ENCODE measurements around the gene RAD51D. TPM values are rescaled to one million over a fixed set of nuclear protein-coding genes. Genes with fewer than 3 reads are reported as not detected.

The RAD51D gene
- total RNA-seq, 3 donors from 2014 or later, result 9.1 to 14.4 (median 11.6) TPM

DNA sequence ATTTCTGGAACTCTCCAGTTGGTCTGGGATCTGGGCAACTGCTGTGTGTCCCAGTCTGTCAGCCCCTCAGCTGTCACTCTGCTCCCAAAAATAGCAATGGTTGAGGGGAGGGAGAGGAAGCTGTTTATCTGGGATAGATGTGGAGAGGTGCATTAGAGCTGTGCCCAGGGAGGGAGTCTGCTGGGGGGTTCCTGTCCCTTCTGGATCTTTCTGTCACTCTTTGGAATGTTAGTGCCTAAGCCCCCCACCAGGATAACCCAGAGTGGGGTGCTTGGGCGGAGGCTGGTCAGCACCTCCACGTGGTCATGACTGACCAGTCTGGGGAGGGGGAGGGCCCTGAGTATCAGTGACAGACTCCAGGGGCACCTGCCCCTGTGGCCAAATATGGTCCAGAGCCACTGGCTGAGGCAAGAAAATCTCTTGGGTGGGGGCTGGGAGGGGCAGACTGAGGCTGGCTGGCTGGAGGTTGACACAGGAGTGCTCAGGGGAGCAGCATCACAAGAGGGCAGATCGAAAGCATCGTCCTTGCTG, 27.8 kb upstream of the RAD51D start, which contains the start of gene UNC45B:
Gene UNC45B, plus strand, starts transcription at position 443 of the 531 bp plus-strand sequence. CDS start 447 bp downstream, outside the sequence.
- Histone ChIP-seq H3K4me3 (no peak within 1 kb of the TSS), H3K4me1 (ENCODE audit: low read depth) (no peaks in the 10 kb centered on the region), H3K36me3 (ENCODE audit: low read depth) (no peaks in the 10 kb centered on the region), H3K9me3 (no peaks in the 10 kb centered on the region)
- no peak for DNase-seq
- no peak for ATAC-seq
- TF ChIP-seq, protein P1, sequence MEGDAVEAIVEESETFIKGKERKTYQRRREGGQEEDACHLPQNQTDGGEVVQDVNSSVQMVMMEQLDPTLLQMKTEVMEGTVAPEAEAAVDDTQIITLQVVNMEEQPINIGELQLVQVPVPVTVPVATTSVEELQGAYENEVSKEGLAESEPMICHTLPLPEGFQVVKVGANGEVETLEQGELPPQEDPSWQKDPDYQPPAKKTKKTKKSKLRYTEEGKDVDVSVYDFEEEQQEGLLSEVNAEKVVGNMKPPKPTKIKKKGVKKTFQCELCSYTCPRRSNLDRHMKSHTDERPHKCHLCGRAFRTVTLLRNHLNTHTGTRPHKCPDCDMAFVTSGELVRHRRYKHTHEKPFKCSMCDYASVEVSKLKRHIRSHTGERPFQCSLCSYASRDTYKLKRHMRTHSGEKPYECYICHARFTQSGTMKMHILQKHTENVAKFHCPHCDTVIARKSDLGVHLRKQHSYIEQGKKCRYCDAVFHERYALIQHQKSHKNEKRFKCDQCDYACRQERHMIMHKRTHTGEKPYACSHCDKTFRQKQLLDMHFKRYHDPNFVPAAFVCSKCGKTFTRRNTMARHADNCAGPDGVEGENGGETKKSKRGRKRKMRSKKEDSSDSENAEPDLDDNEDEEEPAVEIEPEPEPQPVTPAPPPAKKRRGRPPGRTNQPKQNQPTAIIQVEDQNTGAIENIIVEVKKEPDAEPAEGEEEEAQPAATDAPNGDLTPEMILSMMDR (IDR thresholded peaks at IDR 0.05), result no peak
- intact Hi-C loops (cut with DNase I, micrococcal nuclease), result no loop called here

DNA sequence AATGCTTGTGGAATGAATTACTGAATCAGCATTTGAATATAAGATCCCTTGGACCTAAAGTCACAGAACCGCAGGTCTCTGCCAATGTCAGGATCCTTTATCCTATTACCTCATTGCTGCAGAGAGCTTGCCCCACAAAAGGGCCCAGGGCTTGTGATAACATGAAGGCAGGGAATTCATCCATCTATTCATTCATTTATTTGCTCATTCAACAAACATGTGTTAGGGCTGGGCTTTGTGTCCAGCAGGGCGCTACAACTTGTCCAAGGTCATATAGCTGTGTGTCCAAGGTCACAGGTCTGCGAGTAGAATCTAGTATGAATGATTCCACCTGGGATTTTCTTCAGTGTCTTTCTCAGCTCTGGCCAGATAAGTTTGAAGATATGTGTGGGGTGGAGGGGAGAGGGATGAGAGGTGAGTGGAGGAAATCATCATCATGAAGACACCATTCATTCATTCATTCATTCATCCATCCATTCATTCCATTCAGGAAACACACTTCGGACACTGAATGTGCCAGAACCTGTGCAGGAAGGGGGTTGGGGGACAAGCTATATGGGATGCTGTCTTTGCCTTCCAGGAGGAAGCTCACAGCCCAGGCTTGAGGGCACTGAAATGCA, 26.7 kb upstream of the RAD51D start:
- Histone ChIP-seq H3K9me3 (no peaks in the 10 kb centered on the region), H3K36me3 (ENCODE audit: low read depth) (no peaks in the 10 kb centered on the region), H3K4me1 (ENCODE audit: low read depth) (no peaks in the 10 kb centered on the region), H3K4me3 (no peak overlapping the region)
- DNase-seq (no peak), ATAC-seq (no peak)
- TF ChIP-seq, protein P1 (IDR thresholded peaks at IDR 0.05), result no peak
- intact Hi-C loops (cut with DNase I, micrococcal nuclease), result no loop called here

DNA sequence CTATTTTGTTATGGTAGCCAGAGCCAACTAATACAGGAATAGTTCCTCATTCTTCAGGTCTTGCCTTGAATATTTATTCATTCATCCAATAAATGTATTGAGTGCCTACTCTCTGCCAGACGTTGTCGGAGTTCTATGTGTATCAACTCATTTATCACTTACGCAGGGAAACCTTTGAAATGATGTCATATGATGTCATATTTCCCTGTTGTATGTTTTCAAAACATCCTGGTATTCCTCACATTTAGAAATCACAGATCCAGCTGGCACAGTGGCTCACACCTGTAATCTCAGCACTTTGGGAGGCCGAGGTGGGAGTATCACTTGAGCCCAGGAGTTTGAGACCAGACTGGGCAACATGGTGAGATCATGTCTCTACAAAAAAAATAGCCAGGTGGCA, 25.2 kb upstream of the RAD51D start:
- H3K4me3 ChIP-seq, result no peak overlapping the region
- intact Hi-C loops (cut with DNase I, micrococcal nuclease), result no loop called here
- no peak for DNase-seq
- H3K36me3 ChIP-seq (ENCODE audit: low read depth), result no peaks in the 10 kb centered on the region
- no peak for ATAC-seq
- H3K9me3 ChIP-seq, result no peaks in the 10 kb centered on the region
- H3K4me1 ChIP-seq (ENCODE audit: low read depth), result no peaks in the 10 kb centered on the region
- TF ChIP-seq, protein P1 (IDR thresholded peaks at IDR 0.05), result no peak

DNA sequence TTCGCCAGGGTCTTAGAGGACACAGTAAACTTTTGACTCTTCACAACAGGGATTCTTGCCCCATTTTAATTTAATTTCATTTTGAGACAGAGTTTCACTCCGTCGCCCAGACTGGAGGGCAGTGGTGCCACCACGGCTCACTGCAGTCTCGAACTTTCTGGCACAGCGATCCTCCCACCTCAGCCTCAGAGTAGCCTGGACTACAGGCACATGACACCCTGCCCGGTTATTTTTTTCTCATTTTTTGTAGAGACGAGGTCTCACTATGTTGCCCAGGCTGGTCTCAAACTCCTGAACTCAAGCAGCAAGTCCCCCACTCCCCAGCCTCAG, 22.8 kb upstream of the RAD51D start:
- peak overlapping the region; percentile 54 for H3K4me3 ChIP-seq
- H3K9me3 ChIP-seq, result no peaks in the 10 kb centered on the region
- TF ChIP-seq, protein P1 (IDR thresholded peaks at IDR 0.05), result no peak
- no peak for DNase-seq
- intact Hi-C loops (cut with DNase I, micrococcal nuclease), result no loop called here
- H3K36me3 ChIP-seq (ENCODE audit: low read depth), result no peaks in the 10 kb centered on the region
- no peak for ATAC-seq
- no peaks in the 10 kb centered on the region for H3K4me1 ChIP-seq (ENCODE audit: low read depth)

DNA sequence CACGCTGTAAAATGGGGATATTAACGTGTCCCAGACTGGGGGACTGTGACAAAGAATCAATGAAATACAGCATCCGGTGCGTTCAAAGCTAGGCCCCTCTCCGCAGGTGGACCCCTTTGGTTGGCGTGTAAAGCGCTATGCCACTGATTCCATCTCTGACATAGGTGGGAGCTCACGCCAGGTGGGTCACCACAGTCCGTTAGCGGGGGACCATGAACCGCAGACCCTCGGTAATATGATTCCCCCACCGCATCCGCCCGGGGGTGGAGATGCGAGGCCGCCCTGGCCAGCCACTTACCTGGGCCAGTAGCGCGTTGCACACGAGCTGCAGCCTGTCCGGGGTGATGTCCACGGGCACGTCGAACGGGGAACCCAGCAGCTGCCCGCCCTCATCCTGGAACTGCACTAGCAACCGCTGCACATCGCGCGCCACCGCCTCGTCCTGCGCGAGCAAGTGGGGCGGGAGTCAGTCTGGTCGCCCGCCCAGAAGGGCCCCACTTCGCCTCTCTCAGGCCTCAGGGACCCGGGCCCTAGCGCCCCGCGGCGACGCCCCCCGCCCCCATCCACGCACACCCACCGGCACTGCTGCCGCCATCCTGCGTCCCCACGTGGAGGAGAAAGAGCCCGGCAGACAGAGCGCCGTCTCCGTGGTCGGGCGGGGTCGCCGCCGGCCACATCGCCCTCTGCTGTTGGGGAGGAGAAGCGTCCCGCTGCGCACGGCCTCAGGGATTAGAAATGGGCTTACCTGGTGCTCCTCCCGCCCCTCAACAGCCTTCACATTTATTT, 22.2 kb upstream of the RAD51D start, which contains the start of gene NLE1:
Gene NLE1, minus strand, starts transcription at position 623 of the 786 bp plus-strand sequence. Its CDS starts 28 bp downstream, at position 595.
- intact Hi-C loops (cut with DNase I, micrococcal nuclease), result no loop called here
- TF ChIP-seq, protein P1 (IDR thresholded peaks at IDR 0.05), result peak; percentile 97
- no peaks in the 10 kb centered on the region for H3K4me1 ChIP-seq (ENCODE audit: low read depth)

More for the DNA sequence above, 22.2 kb upstream of the RAD51D start, which contains the start of gene NLE1:
- Histone ChIP-seq H3K4me3 (peak within 1 kb of the TSS; percentile 54), H3K36me3 (ENCODE audit: low read depth) (no peaks in the 10 kb centered on the region), H3K9me3 (no peaks in the 10 kb centered on the region)
- peak; percentile 100 for ATAC-seq
- peak; percentile 82 to 90 (median 87) for DNase-seq
